Measurements from ENCODE around the gene TMEM156.

GRCh38 chr4:38979511-38980230 is 52.5 kb downstream of the TMEM156 start:
- TF ChIP-seq YY1 (IDR thresholded peaks at IDR 0.05; ENCODE audit: low read depth, low read length): no peak
- TF ChIP-seq EZH2 (IDR thresholded peaks at IDR 0.05; ENCODE audit: borderline replicate concordance, control insufficient read depth, low read depth, low read length): no peak
- no peak for TF ChIP-seq EGR1 (IDR thresholded peaks at IDR 0.05; ENCODE audit: borderline replicate concordance in 1 of 2, low read depth in 2 of 2, low read length in 2 of 2)
- TF ChIP-seq CTCF (IDR thresholded peaks at IDR 0.05 in 2 of 3, conservative IDR thresholded peaks at IDR 0.05 in 1 of 3; ENCODE audit: control insufficient read depth in 2 of 3, extremely low read depth in 1 of 3, insufficient read depth in 1 of 3, low read depth in 3 of 3, low read length in 3 of 3): no peak
- no peak for TF ChIP-seq NRF1 (conservative IDR thresholded peaks at IDR 0.05; ENCODE audit: low read depth, low read length)
- TF ChIP-seq POLR2AphosphoS5 (IDR thresholded peaks at IDR 0.05; ENCODE audit: low read length): no peak
- no peak for TF ChIP-seq CREB1 (IDR thresholded peaks at IDR 0.05; ENCODE audit: low read depth)
- TF ChIP-seq RFX5 (IDR thresholded peaks at IDR 0.05; ENCODE audit: low read depth, low read length): no peak
- no peak for TF ChIP-seq LARP7 (IDR thresholded peaks at IDR 0.05)
- TF ChIP-seq CHD1 (IDR thresholded peaks at IDR 0.05; ENCODE audit: low read depth, low read length): no peak

All from GM12878 (cell line).